GM13976 (cell line): ENCODE measurements around the gene TMEM201.

ENCODE experiments used
- DNase-seq: peaks from one replicate; pipeline ENCODE4 v3.0.0; 2012; ENCODE audit warnings: low spot score
- in situ Hi-C: fragments of 300-500 bp; cut with MboI; formaldehyde crosslinking; loops from one replicate; pipeline ENCODE4 v1.12.0; 2022; ENCODE audit warnings: low sequenced_read_pairs, mixed read lengths, inconsistent platforms; ENCODE audit not compliant: unreplicated experiment
- TF ChIP-seq, protein P1 (sequence below): IDR thresholded peaks from 2 replicates; pipeline ENCODE4 v1.5.1; 2012; ENCODE audit warnings: borderline replicate concordance, mild to moderate bottlenecking; ENCODE audit not compliant: insufficient read depth; ENCODE audit errors: extremely low read depth, missing control alignments, control extremely low read depth

The TMEM201 gene

DNA sequence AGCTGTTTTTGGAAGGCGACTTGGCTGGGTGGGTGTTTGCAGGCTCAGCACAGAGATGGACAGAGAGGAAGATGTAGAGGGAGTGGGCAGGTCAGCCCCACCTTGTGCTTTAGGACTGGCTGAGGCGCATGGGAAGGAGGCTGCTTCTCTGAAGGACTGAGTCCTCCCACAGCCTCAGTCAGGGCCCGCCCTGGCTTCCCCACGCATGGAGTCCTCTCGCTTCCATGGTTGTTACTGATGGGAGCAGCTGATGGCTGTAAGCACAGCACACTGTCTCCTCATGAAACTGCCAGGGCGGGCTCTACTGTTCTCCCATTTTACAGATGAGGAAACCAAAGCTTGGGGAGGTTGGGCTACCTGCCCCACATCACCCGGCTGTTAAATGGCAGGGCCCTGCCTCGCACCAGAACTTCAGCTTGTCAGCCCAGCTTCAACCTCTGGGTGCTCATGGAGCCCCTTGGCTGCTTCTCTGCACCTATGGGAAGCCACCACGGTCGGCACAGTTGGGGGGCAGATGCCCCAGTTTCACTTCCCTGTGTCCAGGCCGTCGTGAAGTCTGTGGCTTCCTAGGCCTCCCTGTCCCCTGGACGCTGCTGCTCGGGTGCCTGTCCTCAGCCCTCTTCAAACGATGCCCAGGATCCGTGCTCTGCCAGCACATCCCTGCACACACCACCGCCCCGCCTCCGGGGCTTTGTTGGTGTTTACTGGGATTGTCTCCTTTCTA lies 2.4 kb downstream of the TMEM201 start:
- in situ Hi-C loops = no loop called here
- TF ChIP-seq, protein P1, sequence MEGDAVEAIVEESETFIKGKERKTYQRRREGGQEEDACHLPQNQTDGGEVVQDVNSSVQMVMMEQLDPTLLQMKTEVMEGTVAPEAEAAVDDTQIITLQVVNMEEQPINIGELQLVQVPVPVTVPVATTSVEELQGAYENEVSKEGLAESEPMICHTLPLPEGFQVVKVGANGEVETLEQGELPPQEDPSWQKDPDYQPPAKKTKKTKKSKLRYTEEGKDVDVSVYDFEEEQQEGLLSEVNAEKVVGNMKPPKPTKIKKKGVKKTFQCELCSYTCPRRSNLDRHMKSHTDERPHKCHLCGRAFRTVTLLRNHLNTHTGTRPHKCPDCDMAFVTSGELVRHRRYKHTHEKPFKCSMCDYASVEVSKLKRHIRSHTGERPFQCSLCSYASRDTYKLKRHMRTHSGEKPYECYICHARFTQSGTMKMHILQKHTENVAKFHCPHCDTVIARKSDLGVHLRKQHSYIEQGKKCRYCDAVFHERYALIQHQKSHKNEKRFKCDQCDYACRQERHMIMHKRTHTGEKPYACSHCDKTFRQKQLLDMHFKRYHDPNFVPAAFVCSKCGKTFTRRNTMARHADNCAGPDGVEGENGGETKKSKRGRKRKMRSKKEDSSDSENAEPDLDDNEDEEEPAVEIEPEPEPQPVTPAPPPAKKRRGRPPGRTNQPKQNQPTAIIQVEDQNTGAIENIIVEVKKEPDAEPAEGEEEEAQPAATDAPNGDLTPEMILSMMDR = no peak
- DNase-seq = no peak

DNA sequence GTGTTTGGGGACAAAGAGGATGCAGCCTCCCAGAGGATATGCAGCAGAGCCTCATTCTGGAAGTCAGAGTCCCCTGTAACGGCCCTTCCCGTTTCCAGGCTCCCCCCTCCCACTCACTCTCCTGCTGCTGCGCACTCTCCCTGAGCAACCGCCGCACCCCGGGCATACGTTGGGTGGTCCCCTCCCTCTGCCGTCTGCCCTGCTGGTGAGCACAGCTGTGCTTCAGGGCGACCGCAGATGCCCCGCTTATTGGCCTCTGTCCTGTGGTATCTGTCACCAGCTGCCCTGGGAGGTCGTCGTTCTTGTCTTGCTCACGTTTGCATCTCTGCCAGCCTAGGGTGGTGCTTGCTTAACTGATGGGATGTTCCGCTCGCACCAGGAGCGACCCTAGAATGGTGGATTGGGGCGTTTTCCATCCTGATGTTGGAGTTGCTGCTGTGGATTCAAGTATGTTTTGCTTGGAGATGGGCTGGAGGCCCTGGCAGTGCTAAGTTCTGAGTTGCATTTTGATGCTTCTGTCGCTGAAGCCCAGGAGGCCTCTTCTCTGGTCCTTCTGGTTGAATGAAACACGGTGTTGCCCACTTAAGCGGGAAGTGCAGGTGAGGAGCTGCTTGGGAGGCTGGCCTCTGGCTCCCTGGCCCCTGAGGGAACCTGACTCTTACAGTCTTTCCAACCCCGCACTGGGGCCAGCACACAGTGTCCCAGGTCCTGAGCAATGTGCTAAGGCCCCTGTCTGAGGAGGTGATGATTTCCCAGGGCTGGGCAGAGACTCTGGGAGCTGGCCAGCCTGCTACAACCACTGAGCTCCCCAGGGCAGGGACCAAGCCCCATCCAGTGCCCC lies 3.2 kb downstream of the TMEM201 start:
- in situ Hi-C loops = no loop called here

DNA sequence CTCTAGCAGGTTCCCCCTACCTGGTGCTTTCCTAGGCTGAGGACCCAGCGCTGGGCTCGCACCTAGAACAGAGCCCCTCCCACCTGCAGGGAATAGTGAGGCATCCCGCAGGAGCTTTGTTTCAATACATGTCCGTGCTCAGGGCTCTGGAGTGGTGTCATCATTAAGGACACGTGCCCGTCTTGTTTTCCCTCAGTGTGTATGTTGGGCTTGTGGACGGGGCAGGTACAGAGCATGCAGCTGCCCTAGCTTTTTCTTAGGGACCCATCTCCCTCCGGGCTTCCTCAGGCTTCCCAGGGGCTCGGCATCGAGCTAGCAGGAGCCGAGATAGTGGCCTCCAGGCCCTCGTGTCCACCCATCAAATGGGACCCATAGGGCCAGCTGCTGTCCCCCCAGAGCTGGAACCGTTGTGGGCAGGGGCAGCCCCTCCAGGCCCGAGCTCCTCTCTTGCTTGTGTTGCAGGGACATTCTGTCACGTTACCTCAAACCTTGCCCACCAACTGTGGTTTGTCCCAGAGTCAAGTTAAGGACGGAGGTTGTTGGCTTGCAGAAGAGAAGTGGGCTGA lies 3.9 kb downstream of the TMEM201 start:
- TF ChIP-seq, protein P1 = no peak
- in situ Hi-C loops = no loop called here
- no peak for DNase-seq

More for the DNA sequence above, 3.2 kb downstream of the TMEM201 start:
- DNase-seq = no peak
- TF ChIP-seq, protein P1 = no peak

DNA sequence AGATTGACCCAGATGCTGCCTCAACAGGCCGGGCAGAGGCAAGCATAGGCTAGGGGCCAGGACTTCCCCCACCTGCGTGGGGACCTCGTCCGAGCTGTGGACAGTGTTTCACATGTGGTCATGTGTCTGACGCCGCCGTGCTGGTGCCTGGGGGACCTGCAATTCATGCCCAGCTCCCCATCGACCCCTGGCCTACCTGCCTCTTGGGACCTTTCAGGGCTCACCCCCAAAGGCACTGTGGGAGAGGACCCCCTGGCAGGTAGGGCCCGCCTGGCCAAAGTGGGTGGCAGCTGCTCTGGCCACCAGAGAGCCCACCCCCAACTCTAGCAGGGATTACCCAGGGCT lies 4.4 kb downstream of the TMEM201 start:
- TF ChIP-seq, protein P1 = no peak
- in situ Hi-C loops = no loop called here
- DNase-seq = no peak

DNA sequence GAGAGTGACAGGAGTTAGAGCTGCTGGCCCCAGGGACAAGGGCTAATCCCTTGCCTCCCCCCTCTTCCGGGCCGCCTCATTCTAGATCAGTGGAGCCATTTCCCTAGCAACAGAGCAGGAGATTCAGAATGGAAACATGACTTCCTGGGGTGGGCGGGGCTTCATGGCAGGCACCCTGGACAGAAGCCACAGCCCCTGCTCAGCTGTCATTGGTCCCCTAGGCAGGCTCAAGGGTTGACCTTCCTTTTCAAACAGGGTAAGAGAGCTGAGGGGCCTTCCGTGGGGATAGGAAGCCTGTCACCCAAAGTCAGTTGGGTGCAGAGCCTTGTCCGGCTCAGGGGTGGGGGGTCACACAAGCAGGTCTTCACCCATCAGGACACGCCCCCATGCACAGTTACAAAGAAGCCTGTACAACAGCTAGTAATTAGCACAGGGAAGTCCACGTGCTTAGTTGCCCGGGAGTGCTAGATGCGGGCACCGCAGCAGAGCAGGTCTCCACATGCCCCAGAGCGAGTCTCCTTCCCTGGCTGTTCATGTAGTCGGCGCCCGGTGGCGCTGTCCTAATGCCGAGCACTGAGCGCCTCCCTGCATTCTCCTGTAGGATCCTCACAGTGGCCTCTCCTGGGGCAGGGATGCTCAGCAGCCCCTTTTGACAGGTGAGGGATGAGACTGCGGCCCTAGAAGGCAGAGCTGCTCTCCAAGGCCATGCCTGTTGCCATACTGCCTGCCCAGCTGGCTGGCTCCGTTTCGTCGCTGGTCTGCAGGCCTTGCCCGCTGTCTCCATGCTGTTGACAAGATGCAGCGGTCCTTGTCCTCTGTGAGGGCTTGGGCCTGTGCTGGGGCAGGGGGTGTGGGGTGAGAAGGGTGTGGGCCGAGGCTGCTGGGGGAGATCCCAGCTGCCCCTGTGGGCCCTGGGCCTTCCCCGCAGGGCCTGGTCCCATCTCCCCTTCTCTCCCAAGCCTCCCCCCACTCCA lies 5.1 kb downstream of the TMEM201 start:
- peak; percentile 89 for DNase-seq
- in situ Hi-C loops = no loop called here
- TF ChIP-seq, protein P1 = no peak
